Thoracic aorta (tissue), 2 donors: Measurements from ENCODE around the gene MVK. TPM values are rescaled to one million over a fixed set of nuclear protein-coding genes. Genes with fewer than 3 reads are reported as not detected.

Experiments
- ATAC-seq: fragments of 150-250 bp; one replicate; pipeline ENCODE4 v1.8.0; 2017; ENCODE audit warnings: low read depth; ENCODE audit not compliant: insufficient number of reproducible peaks, low FRiP score
- DNase-seq: peaks from one replicate; pipeline ENCODE4 v3.0.0-alpha.2; 2020; ENCODE audit warnings: low spot score
- H3K27ac ChIP-seq, 2 donors: fragments of 200-600 bp; sonication (generic); 1 replicate in 1 of 2; 2 replicates in 1 of 2; pipeline ENCODE4 v1.5.1; 2016; ENCODE audit warnings: mild to moderate bottlenecking in 2 of 2, moderate library complexity in 2 of 2
- H3K27me3 ChIP-seq: fragments of 200-600 bp; sonication (generic); replicated peaks from 2 replicates; pipeline ENCODE4 v1.6.0; 2016; ENCODE audit warnings: mild to moderate bottlenecking; ENCODE audit not compliant: insufficient read depth
- H3K36me3 ChIP-seq: fragments of 200-600 bp; sonication (generic); one replicate; pipeline ENCODE4 v1.5.1; 2016
- H3K4me1 ChIP-seq, 2 donors: fragments of 200-600 bp; sonication (generic); 1 replicate in 1 of 2; 2 replicates in 1 of 2; pipeline versions ENCODE4 v1.5.1 to v1.6.0; 2016; ENCODE audit warnings: low read depth in 2 of 2, mild to moderate bottlenecking in 1 of 2; ENCODE audit not compliant: control insufficient read depth in 1 of 2
- H3K4me3 ChIP-seq: fragments of 200-600 bp; sonication (generic); 2 replicates; pipeline ENCODE4 v1.5.1; 2016; ENCODE audit warnings: mild to moderate bottlenecking
- H3K9me3 ChIP-seq: fragments of 200-600 bp; sonication (generic); 2 replicates; pipeline ENCODE4 v1.5.1; 2016
- CTCF ChIP-seq: fragments of 200-600 bp; sonication (generic); IDR thresholded peaks from one replicate; pipeline ENCODE4 v1.5.1; 2019; ENCODE audit warnings: antibody characterized with exemption
- total RNA-seq, 2 donors: library from RNA; depleted of rRNA; stranded (reverse); fragments of >200 nt; gene quantifications; one replicate each; pipeline versions ENCODE4 v1.1.0 to v1.2.3, GENCODE V29; 2016

The MVK gene
- total RNA-seq, 2 donors from 2014 or later: 4.7 to 19.0 TPM

GRCh38 chr12:109540526-109541412, 32.8 kb upstream of the MVK start:
- Histone ChIP-seq H3K4me1 (peaks cover 0 to 3% of the 10 kb centered on the region in 2 donors), H3K27me3 (no peaks in the 10 kb centered on the region), H3K36me3 (no peaks in the 10 kb centered on the region), H3K4me3 (no peak overlapping the region), H3K27ac (no peak overlapping the region), H3K9me3 (no peaks in the 10 kb centered on the region)
- no peak for TF ChIP-seq CTCF
- DNase-seq: no peak
- no peak for ATAC-seq

GRCh38 chr12:109541413-109541726, 32.2 kb upstream of the MVK start:
- no peaks in the 10 kb centered on the region for H3K36me3 ChIP-seq
- no peak for ATAC-seq
- H3K27ac ChIP-seq: no peak overlapping the region
- TF ChIP-seq CTCF: no peak
- no peaks in the 10 kb centered on the region for H3K9me3 ChIP-seq
- peaks cover 0 to 3% of the 10 kb centered on the region in 2 donors for H3K4me1 ChIP-seq
- no peaks in the 10 kb centered on the region for H3K27me3 ChIP-seq
- no peak overlapping the region for H3K4me3 ChIP-seq
- no peak for DNase-seq

- TF ChIP-seq CTCF: no peak
- ATAC-seq (no peak), DNase-seq (no peak)
- Histone ChIP-seq H3K9me3 (no peaks in the 10 kb centered on the region), H3K4me3 (no peak overlapping the region), H3K27ac (no peak overlapping the region), H3K27me3 (no peaks in the 10 kb centered on the region), H3K4me1 (peaks cover 0 to 3% of the 10 kb centered on the region in 2 donors), H3K36me3 (no peaks in the 10 kb centered on the region)
These were observed 31.6 kb upstream of the MVK start for GRCh38 chr12:109542014-109542413.

GRCh38 chr12:109542876-109543275, 30.7 kb upstream of the MVK start:
- Histone ChIP-seq H3K9me3 (no peaks in the 10 kb centered on the region), H3K4me3 (no peak overlapping the region), H3K36me3 (no peaks in the 10 kb centered on the region), H3K4me1 (peaks cover 0 to 3% of the 10 kb centered on the region in 2 donors), H3K27me3 (no peaks in the 10 kb centered on the region), H3K27ac (no peak overlapping the region)
- DNase-seq (no peak), ATAC-seq (no peak)
- TF ChIP-seq CTCF: no peak

- no peak for DNase-seq
- H3K27me3 ChIP-seq: no peaks in the 10 kb centered on the region
- H3K27ac ChIP-seq: no peak overlapping the region
- H3K36me3 ChIP-seq: no peaks in the 10 kb centered on the region
- peaks cover 0 to 3% of the 10 kb centered on the region in 2 donors for H3K4me1 ChIP-seq
- no peaks in the 10 kb centered on the region for H3K9me3 ChIP-seq
- no peak overlapping the region for H3K4me3 ChIP-seq
- ATAC-seq: no peak
- TF ChIP-seq CTCF: no peak
These were observed 28.6 kb upstream of the MVK start for GRCh38 chr12:109544955-109545531.
